DND-41 (cell line): ENCODE data around the gene DOCK9.

Experiments
- ATAC-seq: fragments of 200-7000 bp; cut with Tn5 transposase; 3 replicates; pipeline ENCODE4 v1.9.1; 2021; ENCODE audit warnings: low read depth; ENCODE audit not compliant: insufficient read depth
- DNase-seq: peaks from one replicate; pipeline ENCODE4 v3.0.0-alpha.2; 2020
- H2AFZ ChIP-seq: 2 replicates; pipeline ENCODE4 v1.6.0; 2012; ENCODE audit warnings: low read depth, low read length
- H3K27ac ChIP-seq: 2 replicates; pipeline ENCODE4 v1.5.1; 2012; ENCODE audit warnings: low read length, inconsistent platforms
- H3K27me3 ChIP-seq: fragments of 200-600 bp; sonication (generic); 2 replicates; pipeline ENCODE4 v1.6.0; 2012; ENCODE audit warnings: low read length, mild to moderate bottlenecking, inconsistent platforms; ENCODE audit not compliant: insufficient read depth, poor library complexity
- H3K36me3 ChIP-seq: 2 replicates; pipeline ENCODE4 v1.5.1; 2012; ENCODE audit warnings: low read length, inconsistent platforms; ENCODE audit not compliant: insufficient read depth
- H3K4me1 ChIP-seq: 2 replicates; pipeline ENCODE4 v1.5.1; 2012; ENCODE audit warnings: mild to moderate bottlenecking, low read length; ENCODE audit not compliant: insufficient read depth
- H3K4me2 ChIP-seq: 2 replicates; pipeline ENCODE4 v1.6.0; 2012; ENCODE audit warnings: mild to moderate bottlenecking, moderate library complexity, low read length, inconsistent platforms; ENCODE audit not compliant: insufficient read depth
- H3K4me3 ChIP-seq, 2 experiments: fragments of 200-600 bp in 1 of 2; shearing (Covaris generic) in 1 of 2; 2 replicates each; pipeline ENCODE4 v1.5.1; 2012 to 2016; ENCODE audit warnings: inconsistent platforms in 2 of 2, low read length in 2 of 2, mild to moderate bottlenecking in 2 of 2, low read depth in 1 of 2, moderate library complexity in 1 of 2
- H3K79me2 ChIP-seq: 2 replicates; pipeline ENCODE4 v1.6.0; 2012; ENCODE audit warnings: low read length, inconsistent platforms; ENCODE audit not compliant: insufficient read depth
- H3K9ac ChIP-seq: 2 replicates; pipeline ENCODE4 v1.6.0; 2012; ENCODE audit warnings: low read depth, mild to moderate bottlenecking, inconsistent platforms, low read length, moderate library complexity
- H3K9me3 ChIP-seq: 2 replicates; pipeline ENCODE4 v1.5.1; 2012; ENCODE audit warnings: low read length, moderate library complexity, mild to moderate bottlenecking, inconsistent platforms; ENCODE audit not compliant: insufficient read depth, severe bottlenecking
- H4K20me1 ChIP-seq: 2 replicates; pipeline ENCODE4 v1.6.0; 2012; ENCODE audit warnings: low read length; ENCODE audit not compliant: insufficient read depth
- EZH2 ChIP-seq: IDR thresholded peaks from 3 replicates; pipeline ENCODE4 v1.6.1; 2012; ENCODE audit warnings: borderline replicate concordance, low read depth, mild to moderate bottlenecking, moderate library complexity, low read length, inconsistent platforms; ENCODE audit not compliant: severe bottlenecking
- TF ChIP-seq, protein P1 (sequence below): IDR thresholded peaks from 2 replicates; pipeline ENCODE4 v1.5.1; 2012; ENCODE audit warnings: borderline replicate concordance, low read length, moderate library complexity, mild to moderate bottlenecking; ENCODE audit not compliant: poor library complexity, severe bottlenecking; ENCODE audit errors: extremely low read depth

DOCK9 gene

GRCh38 chr13:98769736-98770135, 208.1 kb downstream of the DOCK9 start:
- TF ChIP-seq, protein P1, sequence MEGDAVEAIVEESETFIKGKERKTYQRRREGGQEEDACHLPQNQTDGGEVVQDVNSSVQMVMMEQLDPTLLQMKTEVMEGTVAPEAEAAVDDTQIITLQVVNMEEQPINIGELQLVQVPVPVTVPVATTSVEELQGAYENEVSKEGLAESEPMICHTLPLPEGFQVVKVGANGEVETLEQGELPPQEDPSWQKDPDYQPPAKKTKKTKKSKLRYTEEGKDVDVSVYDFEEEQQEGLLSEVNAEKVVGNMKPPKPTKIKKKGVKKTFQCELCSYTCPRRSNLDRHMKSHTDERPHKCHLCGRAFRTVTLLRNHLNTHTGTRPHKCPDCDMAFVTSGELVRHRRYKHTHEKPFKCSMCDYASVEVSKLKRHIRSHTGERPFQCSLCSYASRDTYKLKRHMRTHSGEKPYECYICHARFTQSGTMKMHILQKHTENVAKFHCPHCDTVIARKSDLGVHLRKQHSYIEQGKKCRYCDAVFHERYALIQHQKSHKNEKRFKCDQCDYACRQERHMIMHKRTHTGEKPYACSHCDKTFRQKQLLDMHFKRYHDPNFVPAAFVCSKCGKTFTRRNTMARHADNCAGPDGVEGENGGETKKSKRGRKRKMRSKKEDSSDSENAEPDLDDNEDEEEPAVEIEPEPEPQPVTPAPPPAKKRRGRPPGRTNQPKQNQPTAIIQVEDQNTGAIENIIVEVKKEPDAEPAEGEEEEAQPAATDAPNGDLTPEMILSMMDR, result no peak
- no peak for TF ChIP-seq EZH2
- H3K36me3 ChIP-seq, result no peaks in the 10 kb centered on the region
- DNase-seq, result no peak

DNA sequence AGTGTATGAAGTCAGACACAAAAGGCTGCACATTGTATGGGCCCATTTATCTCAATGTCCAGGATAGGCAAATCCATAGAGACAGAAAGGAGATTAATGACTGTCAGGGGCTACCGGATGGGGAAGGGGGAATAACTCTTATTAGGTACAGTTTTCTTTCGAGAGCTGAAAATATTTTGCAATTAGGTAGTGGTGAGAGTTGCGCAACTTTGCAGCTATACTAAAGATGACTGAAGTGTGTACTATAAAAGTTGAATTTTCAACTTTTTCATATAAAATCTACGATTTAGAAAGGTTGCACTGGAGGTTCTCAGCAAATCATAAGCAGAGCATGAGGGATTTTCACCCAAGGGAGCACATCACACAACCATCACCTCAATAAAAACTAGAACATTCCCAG, 209.3 kb downstream of the DOCK9 start:
- DNase-seq (no peak), ATAC-seq (no peak)
- TF ChIP-seq, protein P1, result no peak
- no peak for TF ChIP-seq EZH2
- no peak overlapping the region for H3K4me3 ChIP-seq
- no peaks in the 10 kb centered on the region for H3K36me3 ChIP-seq
- H3K9me3 ChIP-seq, result no peaks in the 10 kb centered on the region
- H3K4me2 ChIP-seq, result no peak overlapping the region
- no peak overlapping the region for H3K9ac ChIP-seq
- no peaks in the 10 kb centered on the region for H3K79me2 ChIP-seq
- no peaks in the 10 kb centered on the region for H3K4me1 ChIP-seq
- H4K20me1 ChIP-seq, result no peaks in the 10 kb centered on the region
- H3K27ac ChIP-seq, result no peak overlapping the region
- H2AFZ ChIP-seq, result no peak overlapping the region
- H3K27me3 ChIP-seq, result no peaks in the 10 kb centered on the region

More at GRCh38 chr13:98769736-98770135, 208.1 kb downstream of the DOCK9 start:
- Histone ChIP-seq H3K9ac (no peak overlapping the region), H3K4me2 (no peak overlapping the region), H4K20me1 (no peaks in the 10 kb centered on the region), H3K27me3 (no peaks in the 10 kb centered on the region), H3K4me1 (no peaks in the 10 kb centered on the region), H3K9me3 (no peaks in the 10 kb centered on the region), H3K27ac (no peak overlapping the region), H3K4me3 (no peak overlapping the region), H2AFZ (no peak overlapping the region), H3K79me2 (no peaks in the 10 kb centered on the region)
- ATAC-seq, result no peak

DNA sequence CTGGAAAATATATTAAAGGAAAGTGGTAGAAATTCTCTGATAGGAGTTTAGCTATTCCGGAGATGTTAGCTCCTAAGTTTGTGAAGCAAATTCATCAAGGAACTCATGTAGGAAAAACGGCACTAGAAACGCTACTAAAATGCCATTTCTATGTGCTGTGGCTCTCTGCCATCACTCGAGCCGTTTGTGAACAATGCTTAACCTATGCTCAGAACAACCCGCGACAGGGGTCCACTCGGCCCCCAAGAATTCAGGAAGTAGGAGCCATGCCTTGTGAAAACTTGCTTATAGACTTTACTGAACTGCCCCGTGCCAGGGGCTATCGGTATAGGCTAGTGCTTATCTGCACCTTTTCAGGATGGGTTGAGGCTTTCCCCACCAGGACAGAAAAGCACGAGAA, 211.2 kb downstream of the DOCK9 start:
- Histone ChIP-seq H3K27ac (no peak overlapping the region), H3K9ac (no peak overlapping the region), H3K4me2 (no peak overlapping the region), H4K20me1 (no peaks in the 10 kb centered on the region), H3K4me3 (no peak overlapping the region), H3K4me1 (peaks cover 3% of the 10 kb centered on the region; the same call in 1 of the 2 replicates), H2AFZ (no peak overlapping the region), H3K9me3 (no peaks in the 10 kb centered on the region), H3K79me2 (no peaks in the 10 kb centered on the region), H3K36me3 (no peaks in the 10 kb centered on the region), H3K27me3 (no peaks in the 10 kb centered on the region)
- TF ChIP-seq, protein P1, result no peak
- no peak for TF ChIP-seq EZH2
- ATAC-seq, result no peak
- DNase-seq, result no peak
